K562 (cell line): ENCODE results near the gene MRNIP. TPM values are rescaled to one million over a fixed set of nuclear protein-coding genes. Genes with fewer than 3 reads are reported as not detected.

Experiments used
- ATAC-seq: fragments of 200-7000 bp; cut with Tn5 transposase; 3 replicates; pipeline ENCODE4 v1.9.1; 2020; ENCODE audit warnings: moderate library complexity
- BruUV-seq: library from RNA; stranded (reverse); fragments of 400-500 nt; replicated peaks from 2 replicates; lab custom pipeline; 2021; lab: Mats Ljungman, UMichigan
- CTCF ChIA-PET: fragments of 300-600 bp; formaldehyde crosslinking; extraction: SDS; loops from one replicate; lab custom pipeline; 2021; ENCODE audit warnings: low intra/inter-chr PET ratio; lab: Yijun Ruan, JAX
- POLR2A ChIA-PET: fragments of 300-600, 350-650 bp; sonication (Branson Sonifier 250); formaldehyde crosslinking; extraction: SDS; loops from one replicate; lab custom pipeline; 2021; ENCODE audit warnings: antibody characterized with exemption, inconsistent platforms; lab: Yijun Ruan, JAX
- DNase-seq, 4 experiments: peaks; one replicate each; pipeline versions ENCODE4 v3.0.0 to v3.0.0-alpha.2; 2011 to 2018; ENCODE audit warnings: low spot score in 3 of 4, mixed read lengths in 3 of 4; ENCODE audit errors: extremely low read depth in 1 of 4
- FAIRE-seq: peaks from 2 replicates; lab custom pipeline; 2011; peaks lifted over from hg19 to GRCh38; lab: Jason Lieb, UNC
- H2AFZ ChIP-seq: 2 replicates; pipeline ENCODE4 v1.6.0; 2011; ENCODE audit warnings: low read depth, low read length, control low read depth, inconsistent platforms
- H3K27ac ChIP-seq: fragments of 200-600 bp; 3 replicates; pipeline ENCODE4 v1.8.0; 2011; ENCODE audit warnings: low read depth, mild to moderate bottlenecking, control low read depth, inconsistent platforms, low read length, moderate library complexity, mixed read lengths; ENCODE audit errors: extremely low read depth
- H3K27me3 ChIP-seq, 2 experiments: fragments of 300-600 bp in 1 of 2; 2 replicates in 1 of 2; 3 replicates in 1 of 2; pipeline versions ENCODE4 v1.6.0 to v1.8.0; 2011; ENCODE audit warnings: inconsistent platforms in 2 of 2, low read length in 2 of 2, mild to moderate bottlenecking in 1 of 2, mixed read lengths in 1 of 2, moderate library complexity in 1 of 2; ENCODE audit not compliant: control insufficient read depth in 2 of 2, insufficient read depth in 2 of 2
- H3K36me3 ChIP-seq: fragments of 300-600 bp; 3 replicates; pipeline ENCODE4 v1.8.0; 2011; ENCODE audit warnings: mild to moderate bottlenecking, low read length, inconsistent platforms; ENCODE audit not compliant: control insufficient read depth, insufficient read depth
- H3K4me1 ChIP-seq, 2 experiments: fragments of 200-600 bp in 1 of 2; replicated peaks in 1 of 2; 2 replicates in 1 of 2; 3 replicates in 1 of 2; pipeline versions ENCODE4 v1.5.1 to v1.8.0; 2011; ENCODE audit warnings: inconsistent platforms in 2 of 2, low read length in 2 of 2, mild to moderate bottlenecking in 1 of 2, mixed read lengths in 1 of 2, moderate library complexity in 1 of 2; ENCODE audit not compliant: control insufficient read depth in 2 of 2, insufficient read depth in 2 of 2
- H3K4me2 ChIP-seq: 2 replicates; pipeline ENCODE4 v1.6.1; 2011; ENCODE audit warnings: low read length, control low read depth, inconsistent platforms, mixed read lengths; ENCODE audit not compliant: insufficient read depth
- H3K4me3 ChIP-seq: fragments of 200-600 bp; sonication (generic), shearing (Covaris generic); 2 replicates; pipeline ENCODE4 v1.5.1; 2016; ENCODE audit warnings: control low read depth, inconsistent platforms
- H3K79me2 ChIP-seq: fragments of 200-600 bp; 3 replicates; pipeline ENCODE4 v1.8.0; 2011; ENCODE audit warnings: low read length, inconsistent platforms; ENCODE audit not compliant: control insufficient read depth, insufficient read depth
- H3K9ac ChIP-seq, 2 experiments: 2 replicates each; pipeline versions ENCODE4 v1.6.0 to v1.6.1; 2011; ENCODE audit warnings: low read depth in 2 of 2, low read length in 2 of 2, control low read depth in 1 of 2, inconsistent platforms in 1 of 2, mild to moderate bottlenecking in 1 of 2, mixed read lengths in 1 of 2; ENCODE audit not compliant: insufficient read depth in 1 of 2
- H3K9me1 ChIP-seq: one replicate; pipeline ENCODE4 v1.6.0; 2011; ENCODE audit warnings: inconsistent platforms, mild to moderate bottlenecking, low read length, moderate library complexity; ENCODE audit not compliant: control insufficient read depth, insufficient read depth
- H3K9me3 ChIP-seq: replicated peaks from 2 replicates; pipeline ENCODE4 v1.5.1; 2011; ENCODE audit warnings: low read depth, low read length, inconsistent platforms; ENCODE audit not compliant: control insufficient read depth, insufficient read depth
- H4K20me1 ChIP-seq: replicated peaks from 2 replicates; pipeline ENCODE4 v1.6.1; 2011; ENCODE audit warnings: low read length, inconsistent platforms, mixed read lengths; ENCODE audit not compliant: control insufficient read depth, insufficient read depth
- CBFA2T2 ChIP-seq: fragments of 450-650 bp; conservative IDR thresholded peaks from 2 replicates; pipeline ENCODE4 v1.6.1; 2017; ENCODE audit warnings: mild to moderate bottlenecking
- CREB1 ChIP-seq, 2 experiments: sonication (generic) in 1 of 2; formaldehyde crosslinking in 1 of 2; IDR thresholded peaks; 2 replicates each; pipeline versions ENCODE4 v1.6.1 to v1.8.0; 2012 to 2022; ENCODE audit warnings: inconsistent platforms in 1 of 2, mild to moderate bottlenecking in 1 of 2, missing genetic modification reagents in 1 of 2, moderate library complexity in 1 of 2
- CREM ChIP-seq: IDR thresholded peaks from 2 replicates; pipeline ENCODE4 v1.6.1; 2014; ENCODE audit warnings: antibody characterized with exemption, low read depth
- CXXC5 ChIP-seq: fragments of 250-450 bp; sonication (Bioruptor Pico); IDR thresholded peaks from 2 replicates; pipeline ENCODE4 v1.8.0; 2022; ENCODE audit warnings: inconsistent platforms, mild to moderate bottlenecking, moderate library complexity
- GTF2A2 ChIP-seq: IDR thresholded peaks from 2 replicates; pipeline ENCODE4 v1.6.1; 2016; ENCODE audit warnings: mild to moderate bottlenecking, missing genetic modification characterization, missing compliant biosample characterization
- KDM5B ChIP-seq: fragments of 200-600 bp; sonication (generic); IDR thresholded peaks from 2 replicates; pipeline ENCODE4 v1.6.1; 2012; ENCODE audit warnings: low read depth, mild to moderate bottlenecking, moderate library complexity, low read length, control low read depth, inconsistent platforms; ENCODE audit not compliant: insufficient replicate concordance
- NR2F6 ChIP-seq: fragments of 450-650 bp; formaldehyde crosslinking; IDR thresholded peaks from 2 replicates; pipeline ENCODE4 v1.4.0; 2020; ENCODE audit warnings: mild to moderate bottlenecking
- POLR2A ChIP-seq: fragments of 450-650 bp; conservative IDR thresholded peaks from 2 replicates; pipeline ENCODE4 v1.6.1; 2016
- POLR2AphosphoS5 ChIP-seq: IDR thresholded peaks from 2 replicates; pipeline ENCODE4 v1.6.1; 2011; ENCODE audit warnings: mild to moderate bottlenecking, low read depth, low read length, moderate library complexity; ENCODE audit not compliant: control insufficient read depth, insufficient read depth
- RB1 ChIP-seq: fragments of 450-650 bp; IDR thresholded peaks from 2 replicates; pipeline ENCODE4 v1.6.1; 2017; ENCODE audit warnings: low read depth, mild to moderate bottlenecking
- WHSC1 ChIP-seq: IDR thresholded peaks from one replicate; pipeline ENCODE4 v1.6.1; 2012; ENCODE audit warnings: low read length, control low read depth, inconsistent platforms
- ZNF174 ChIP-seq: fragments of 250-450 bp; sonication (Bioruptor Pico); IDR thresholded peaks from 2 replicates; pipeline ENCODE4 v1.4.0; 2020; ENCODE audit warnings: mild to moderate bottlenecking
- WGBS: fragments of 100-300 bp; shearing (Covaris generic); methylation state at CpG from one replicate; pipeline ENCODE4 v1.1.6; 2016; ENCODE audit warnings: low coverage, mixed read lengths; ENCODE audit not compliant: insufficient coverage; ENCODE audit errors: missing lambda C conversion rate; 5-methylcytosine and 5-hydroxymethylcytosine counted together
- in situ Hi-C: fragments of 300-500 bp; cut with MboI; formaldehyde crosslinking; loops from 4 replicates; pipeline ENCODE4 v1.15.0; 2018; ENCODE audit warnings: inconsistent platforms, mixed read lengths
- intact Hi-C: fragments of 100-400 bp; cut with micrococcal nuclease; formaldehyde crosslinking; loops from 2 replicates; pipeline ENCODE4 v1.14.2; 2022
- polyA plus RNA-seq, 8 experiments: library from polyadenylated mRNA; depleted of rRNA in 4 of 8; stranded (reverse) in 5 of 8; unstranded in 3 of 8; fragments of >200 nt; fragmentation: Nextera tagmentation in 2 of 8; fragmentation: Illumina TruSeq in 1 of 8; extraction: Ambion mirVana in 2 of 8; extraction: Trizol in 1 of 8; gene quantifications; 2 replicates each; pipeline versions ENCODE4 v1.2.1 to v1.2.3, GENCODE V29; 2011 to 2014; ENCODE audit warnings: inconsistent platforms in 1 of 8, missing spikeins in 1 of 8
- total RNA-seq, 7 experiments: library from RNA; depleted of rRNA in 6 of 7; stranded (reverse); fragments of >200 nt in 6 of 7; fragmentation: Illumina TruSeq in 2 of 7; extraction: Trizol in 2 of 7; gene quantifications; 2 replicates each; pipeline versions ENCODE4 v1.2.1 to v1.2.3, GENCODE V29; 2011 to 2021; ENCODE audit warnings: low replicate concordance in 1 of 7
- TF ChIP-seq, protein P1 (sequence below): sonication (generic); formaldehyde crosslinking; IDR thresholded peaks from 2 replicates; pipeline ENCODE4 v1.8.1; 2023; ENCODE audit warnings: mild to moderate bottlenecking, missing genetic modification reagents
- TF ChIP-seq, protein P2 (sequence below), 2 experiments: IDR thresholded peaks; 2 replicates each; pipeline ENCODE4 v1.6.1; 2012; ENCODE audit warnings: improper control_type of control experiment in 2 of 2, low read depth in 2 of 2, low read length in 2 of 2, borderline replicate concordance in 1 of 2

The MRNIP gene
- total and polyA plus RNA-seq, 9 of the 15 experiments (the other 6 are each of a cell fraction or from before 2014, with no cell fraction given) = 3.6 to 39.0 (median 16.8) TPM

DNA sequence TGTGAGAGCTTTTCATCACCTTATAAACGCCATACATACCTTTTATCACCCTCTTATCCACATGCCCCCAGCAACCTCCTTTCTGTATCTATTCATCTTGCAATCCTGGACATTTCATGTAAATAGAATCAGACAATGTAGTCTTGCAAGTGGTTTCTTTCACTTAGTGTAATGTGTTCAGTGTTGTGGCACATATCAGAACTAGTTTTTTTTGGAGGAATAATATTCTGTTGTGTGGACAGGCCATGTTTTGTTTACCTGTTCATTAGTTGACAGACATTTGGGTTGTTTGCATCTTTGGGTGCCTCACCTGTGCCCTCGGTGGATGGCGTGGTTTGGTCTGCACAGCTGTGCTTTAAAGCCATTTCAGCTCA lies 36.6 kb downstream of the MRNIP start (continued):
- TF ChIP-seq, protein P1, sequence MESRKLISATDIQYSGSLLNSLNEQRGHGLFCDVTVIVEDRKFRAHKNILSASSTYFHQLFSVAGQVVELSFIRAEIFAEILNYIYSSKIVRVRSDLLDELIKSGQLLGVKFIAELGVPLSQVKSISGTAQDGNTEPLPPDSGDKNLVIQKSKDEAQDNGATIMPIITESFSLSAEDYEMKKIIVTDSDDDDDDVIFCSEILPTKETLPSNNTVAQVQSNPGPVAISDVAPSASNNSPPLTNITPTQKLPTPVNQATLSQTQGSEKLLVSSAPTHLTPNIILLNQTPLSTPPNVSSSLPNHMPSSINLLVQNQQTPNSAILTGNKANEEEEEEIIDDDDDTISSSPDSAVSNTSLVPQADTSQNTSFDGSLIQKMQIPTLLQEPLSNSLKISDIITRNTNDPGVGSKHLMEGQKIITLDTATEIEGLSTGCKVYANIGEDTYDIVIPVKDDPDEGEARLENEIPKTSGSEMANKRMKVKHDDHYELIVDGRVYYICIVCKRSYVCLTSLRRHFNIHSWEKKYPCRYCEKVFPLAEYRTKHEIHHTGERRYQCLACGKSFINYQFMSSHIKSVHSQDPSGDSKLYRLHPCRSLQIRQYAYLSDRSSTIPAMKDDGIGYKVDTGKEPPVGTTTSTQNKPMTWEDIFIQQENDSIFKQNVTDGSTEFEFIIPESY (CRISPR knock-in tag) = no peak
- peak; percentile 22; the same call in 1 of the 2 replicates for TF ChIP-seq POLR2A
- peak; percentile 66; the same call in 1 of the 2 replicates for TF ChIP-seq NR2F6 (CRISPR knock-in tag)
- TF ChIP-seq KDM5B = peak; percentile 18

DNA sequence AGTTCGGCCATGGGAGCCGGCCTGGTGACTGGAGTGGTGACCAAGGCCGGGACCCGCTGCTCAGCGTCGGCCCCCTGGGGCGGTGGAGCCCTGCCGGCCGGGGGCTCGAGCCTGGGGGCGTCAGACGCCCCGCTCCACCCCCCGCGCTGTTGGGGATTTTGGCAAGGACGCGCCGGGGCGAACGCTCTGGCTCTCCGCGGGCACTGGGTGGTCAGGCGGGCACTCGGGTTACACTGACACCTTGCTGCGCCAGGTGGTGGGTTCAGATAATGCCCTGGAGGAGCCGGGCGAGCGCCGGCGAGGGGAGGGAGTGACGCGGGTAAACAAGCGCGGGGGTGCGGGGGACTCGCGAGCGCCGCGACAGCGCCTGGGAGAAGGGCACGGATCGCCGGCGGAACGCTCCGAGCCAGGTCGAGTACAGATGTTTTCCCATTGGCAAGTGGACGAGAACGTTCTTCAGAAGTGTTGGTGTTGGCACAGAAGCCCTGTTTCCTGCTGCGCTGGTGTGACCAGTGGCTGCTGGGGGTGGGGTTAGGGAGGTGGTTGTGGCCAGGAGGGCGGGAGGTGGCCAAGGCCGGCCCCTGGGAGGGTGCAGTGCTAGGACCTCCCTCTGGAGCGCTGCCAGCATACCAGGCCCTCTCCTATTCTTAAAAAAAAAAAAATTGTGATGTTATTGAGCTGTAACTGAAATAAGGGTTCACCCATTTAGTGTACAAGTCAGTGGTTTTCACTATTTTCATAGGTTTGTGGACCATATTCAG lies 37.1 kb downstream of the MRNIP start:
- Histone ChIP-seq H3K9ac (peak overlapping the region; percentile 96 to 97), H4K20me1 (peaks cover 30% of the 10 kb centered on the region), H3K9me3 (no peaks in the 10 kb centered on the region), H3K4me3 (peak overlapping the region; percentile 100), H3K9me1 (peaks cover 12% of the 10 kb centered on the region), H3K27me3 (no peaks in the 10 kb centered on the region), H3K4me2 (peak overlapping the region; percentile 87), H2AFZ (peak overlapping the region; percentile 46), H3K36me3 (peaks cover 51% of the 10 kb centered on the region; the same call in 2 of the 3 replicates), H3K4me1 (peaks cover 37 to 75% of the 10 kb centered on the region in 2 experiments), H3K79me2 (peaks cover 68% of the 10 kb centered on the region), H3K27ac (peak overlapping the region; percentile 98)
- ATAC-seq (peak; percentile 79), FAIRE-seq (peak; percentile 75), DNase-seq (peak; percentile 81 to 95 (median 88))
- ChIA-PET POLR2A (interaction anchor here (0.6 to 3.5 kb wide), 12 partner anchors 9 to 89 kb away, joined by 3 to 30 read pairs (median 4); partner anchors contain the start of gene MAML1), CTCF (interaction anchor here (0.7 kb wide), 2 partner anchors 59 to 183 kb away, joined by 3 to 5 read pairs; no protein-coding TSS in a partner anchor)
- no TSS peak for BruUV-seq
- intact Hi-C loops = loop anchor here (1.0 to 5.0 kb wide), 3 partner anchors 36 to 199 kb away; partner anchors contain the start of genes HNRNPH1 and MRNIP
- in situ Hi-C loops = no loop called here
- 1% methylated on average over 53 of the region's 54 CpGs for WGBS
- TF ChIP-seq CBFA2T2 (0 out of 2 replicates have a peak, but pooled peaks have one; percentile 12), POLR2AphosphoS5 (peak; percentile 70), RB1 (0 out of 2 replicates have a peak, but pooled peaks have one; percentile 18), CREM (peak; percentile 72; the same call in 1 of the 2 replicates), GTF2A2 (tag) (0 out of 2 replicates have a peak, but pooled peaks have one; percentile 11), ZNF174 (no peak), CREB1 (IDR thresholded peaks at IDR 0.05) (no peak; the same call in 1 of the 2 replicates), CREB1 (CRISPR knock-in tag; IDR thresholded peaks at IDR 0.05) (peak; percentile 69), CXXC5 (CRISPR knock-in tag) (peak; percentile 5; the same call in 1 of the 2 replicates), WHSC1 (no peak)
- TF ChIP-seq, protein P2, sequence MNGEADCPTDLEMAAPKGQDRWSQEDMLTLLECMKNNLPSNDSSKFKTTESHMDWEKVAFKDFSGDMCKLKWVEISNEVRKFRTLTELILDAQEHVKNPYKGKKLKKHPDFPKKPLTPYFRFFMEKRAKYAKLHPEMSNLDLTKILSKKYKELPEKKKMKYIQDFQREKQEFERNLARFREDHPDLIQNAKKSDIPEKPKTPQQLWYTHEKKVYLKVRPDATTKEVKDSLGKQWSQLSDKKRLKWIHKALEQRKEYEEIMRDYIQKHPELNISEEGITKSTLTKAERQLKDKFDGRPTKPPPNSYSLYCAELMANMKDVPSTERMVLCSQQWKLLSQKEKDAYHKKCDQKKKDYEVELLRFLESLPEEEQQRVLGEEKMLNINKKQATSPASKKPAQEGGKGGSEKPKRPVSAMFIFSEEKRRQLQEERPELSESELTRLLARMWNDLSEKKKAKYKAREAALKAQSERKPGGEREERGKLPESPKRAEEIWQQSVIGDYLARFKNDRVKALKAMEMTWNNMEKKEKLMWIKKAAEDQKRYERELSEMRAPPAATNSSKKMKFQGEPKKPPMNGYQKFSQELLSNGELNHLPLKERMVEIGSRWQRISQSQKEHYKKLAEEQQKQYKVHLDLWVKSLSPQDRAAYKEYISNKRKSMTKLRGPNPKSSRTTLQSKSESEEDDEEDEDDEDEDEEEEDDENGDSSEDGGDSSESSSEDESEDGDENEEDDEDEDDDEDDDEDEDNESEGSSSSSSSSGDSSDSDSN (IDR thresholded peaks at IDR 0.05; ENCODE audit: borderline replicate concordance in 1 of 2, low read depth in 2 of 2, low read length in 2 of 2) = peak in 1 of 2 experiments; percentile 19; a peak in 1 of 4 replicates
